ENCODE results near the gene SRRM3. TPM values are rescaled to one million over a fixed set of nuclear protein-coding genes. Genes with fewer than 3 reads are reported as not detected.
"Not testable (repeated sequence)": the region's sequence is repeated elsewhere in the genome, so short reads cannot be mapped to it uniquely, and the experiment has no call there.

SRRM3 gene
- polyA plus RNA-seq, 2 of the 4 experiments (the other 2 are of a cell fraction): 2.4 to 7.0 TPM

DNA sequence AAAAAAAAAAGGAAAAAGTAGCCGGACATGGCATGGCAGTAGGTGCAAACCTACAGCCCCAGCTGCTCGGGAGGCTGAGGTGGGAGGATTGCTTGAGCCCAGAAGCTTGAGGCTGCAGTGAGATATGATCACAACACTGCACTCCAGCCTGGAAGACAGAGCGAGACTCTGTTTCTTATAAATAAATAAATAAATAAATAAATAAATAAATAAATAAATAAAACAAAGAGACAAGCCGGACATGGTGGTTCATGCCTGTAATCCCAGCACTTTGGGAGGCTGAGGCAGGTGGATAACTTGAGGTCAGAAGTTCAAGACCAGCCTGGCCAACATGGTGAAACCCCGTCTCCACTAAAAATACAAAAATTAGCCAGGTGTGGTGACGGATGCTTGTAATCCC is 113.0 kb downstream of the SRRM3 start:
- POLR2A ChIA-PET: interaction anchor here (1.0 to 1.8 kb wide), 2 partner anchors 20 to 23 kb away, joined by 3 to 12 read pairs; no protein-coding TSS in a partner anchor
- not testable (repeated sequence) for DNase-seq (ENCODE audit: low read depth in 1 of 2, low spot score in 1 of 2); ATAC-seq; H3K4me3 ChIP-seq; H3K9me3 ChIP-seq; FAIRE-seq
- CTCF ChIA-PET: interaction anchor here (0.6 to 27.1 kb wide), 32 partner anchors 10 to 1260 kb away, joined by 3 to 764 read pairs (median 6); partner anchors contain the start of genes HSPB1 and SRRM3
- peak overlapping the region; percentile 63; the same call in 2 of the 3 replicates for H3K4me2 ChIP-seq
- H3K4me1 ChIP-seq: peaks cover 33% of the 10 kb centered on the region
- peak overlapping the region; percentile 76 to 83 for H3K27ac ChIP-seq
- TF ChIP-seq ZC3H11A (IDR thresholded peaks at IDR 0.05): peak; percentile 98
- 65% methylated on average over 6 of the region's 6 CpGs for WGBS (ENCODE audit: missing lambda C conversion rate)

DNA sequence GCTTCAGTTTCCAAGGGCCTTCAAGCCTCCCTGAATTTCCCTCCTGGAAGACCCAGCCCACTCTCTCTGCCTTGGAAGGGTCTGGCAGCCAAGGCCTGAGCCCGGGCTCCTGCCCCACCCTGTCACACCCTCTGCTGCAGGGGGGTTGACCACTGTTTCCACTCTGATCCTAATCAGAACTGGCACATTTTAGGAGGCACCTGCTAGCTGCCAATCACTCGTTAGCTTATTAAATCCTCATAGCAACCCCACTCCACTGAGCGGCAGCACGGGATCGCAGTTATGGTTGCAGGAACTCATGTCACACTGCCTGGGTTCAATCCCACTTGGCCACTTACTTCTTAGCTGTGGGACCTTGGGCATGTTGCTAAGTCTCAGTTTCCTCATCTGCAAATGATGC is 113.7 kb downstream of the SRRM3 start:
- Histone ChIP-seq H3K27ac (peak overlapping the region in 1 of 2 experiments; percentile 56; a peak in 2 of 6 replicates), H3K4me1 (peaks cover 36% of the 10 kb centered on the region), H3K4me3 (no peak overlapping the region), H3K4me2 (no peak overlapping the region), H3K9me3 (no peaks in the 10 kb centered on the region)
- CTCF ChIA-PET: interaction anchor here (0.6 to 27.1 kb wide), 14 partner anchors 9 to 146 kb away, joined by 3 to 764 read pairs (median 12); partner anchors contain the start of gene HSPB1
- DNase-seq (ENCODE audit: low read depth in 1 of 2, low spot score in 1 of 2) (no peak), ATAC-seq (no peak), FAIRE-seq (no peak)
- TF ChIP-seq TP53 (CRISPR knock-in tag; IDR thresholded peaks at IDR 0.05): no peak
- no peak for TF ChIP-seq JUNB (IDR thresholded peaks at IDR 0.05)
- TF ChIP-seq ZC3H11A (IDR thresholded peaks at IDR 0.05): no peak
- TF ChIP-seq, protein P1, sequence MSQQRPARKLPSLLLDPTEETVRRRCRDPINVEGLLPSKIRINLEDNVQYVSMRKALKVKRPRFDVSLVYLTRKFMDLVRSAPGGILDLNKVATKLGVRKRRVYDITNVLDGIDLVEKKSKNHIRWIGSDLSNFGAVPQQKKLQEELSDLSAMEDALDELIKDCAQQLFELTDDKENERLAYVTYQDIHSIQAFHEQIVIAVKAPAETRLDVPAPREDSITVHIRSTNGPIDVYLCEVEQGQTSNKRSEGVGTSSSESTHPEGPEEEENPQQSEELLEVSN (IDR thresholded peaks at IDR 0.05; ENCODE audit: borderline replicate concordance, low read depth): no peak
- no peak for TF ChIP-seq RARB (CRISPR knock-in tag; IDR thresholded peaks at IDR 0.05)
- TF ChIP-seq MAZ (IDR thresholded peaks at IDR 0.05; ENCODE audit: borderline replicate concordance, low read depth, low read length): no peak
- TF ChIP-seq CHD4 (IDR thresholded peaks at IDR 0.05; ENCODE audit: borderline replicate concordance): no peak
- TF ChIP-seq, protein P2, sequence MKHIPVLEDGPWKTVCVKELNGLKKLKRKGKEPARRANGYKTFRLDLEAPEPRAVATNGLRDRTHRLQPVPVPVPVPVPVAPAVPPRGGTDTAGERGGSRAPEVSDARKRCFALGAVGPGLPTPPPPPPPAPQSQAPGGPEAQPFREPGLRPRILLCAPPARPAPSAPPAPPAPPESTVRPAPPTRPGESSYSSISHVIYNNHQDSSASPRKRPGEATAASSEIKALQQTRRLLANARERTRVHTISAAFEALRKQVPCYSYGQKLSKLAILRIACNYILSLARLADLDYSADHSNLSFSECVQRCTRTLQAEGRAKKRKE (CRISPR knock-in tag; IDR thresholded peaks at IDR 0.05; ENCODE audit: low read depth): no peak
- TF ChIP-seq, protein P3, sequence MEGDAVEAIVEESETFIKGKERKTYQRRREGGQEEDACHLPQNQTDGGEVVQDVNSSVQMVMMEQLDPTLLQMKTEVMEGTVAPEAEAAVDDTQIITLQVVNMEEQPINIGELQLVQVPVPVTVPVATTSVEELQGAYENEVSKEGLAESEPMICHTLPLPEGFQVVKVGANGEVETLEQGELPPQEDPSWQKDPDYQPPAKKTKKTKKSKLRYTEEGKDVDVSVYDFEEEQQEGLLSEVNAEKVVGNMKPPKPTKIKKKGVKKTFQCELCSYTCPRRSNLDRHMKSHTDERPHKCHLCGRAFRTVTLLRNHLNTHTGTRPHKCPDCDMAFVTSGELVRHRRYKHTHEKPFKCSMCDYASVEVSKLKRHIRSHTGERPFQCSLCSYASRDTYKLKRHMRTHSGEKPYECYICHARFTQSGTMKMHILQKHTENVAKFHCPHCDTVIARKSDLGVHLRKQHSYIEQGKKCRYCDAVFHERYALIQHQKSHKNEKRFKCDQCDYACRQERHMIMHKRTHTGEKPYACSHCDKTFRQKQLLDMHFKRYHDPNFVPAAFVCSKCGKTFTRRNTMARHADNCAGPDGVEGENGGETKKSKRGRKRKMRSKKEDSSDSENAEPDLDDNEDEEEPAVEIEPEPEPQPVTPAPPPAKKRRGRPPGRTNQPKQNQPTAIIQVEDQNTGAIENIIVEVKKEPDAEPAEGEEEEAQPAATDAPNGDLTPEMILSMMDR (IDR thresholded peaks at IDR 0.05): no peak
- no peak for TF ChIP-seq HEYL (CRISPR knock-in tag; IDR thresholded peaks at IDR 0.05)
- WGBS (ENCODE audit: missing lambda C conversion rate): 90% methylated on average over 5 of the region's 5 CpGs
- POLR2A ChIA-PET: interaction anchor here (0.6 to 1.8 kb wide), 2 partner anchors 24 to 137 kb away, joined by 3 to 12 read pairs; no protein-coding TSS in a partner anchor

DNA sequence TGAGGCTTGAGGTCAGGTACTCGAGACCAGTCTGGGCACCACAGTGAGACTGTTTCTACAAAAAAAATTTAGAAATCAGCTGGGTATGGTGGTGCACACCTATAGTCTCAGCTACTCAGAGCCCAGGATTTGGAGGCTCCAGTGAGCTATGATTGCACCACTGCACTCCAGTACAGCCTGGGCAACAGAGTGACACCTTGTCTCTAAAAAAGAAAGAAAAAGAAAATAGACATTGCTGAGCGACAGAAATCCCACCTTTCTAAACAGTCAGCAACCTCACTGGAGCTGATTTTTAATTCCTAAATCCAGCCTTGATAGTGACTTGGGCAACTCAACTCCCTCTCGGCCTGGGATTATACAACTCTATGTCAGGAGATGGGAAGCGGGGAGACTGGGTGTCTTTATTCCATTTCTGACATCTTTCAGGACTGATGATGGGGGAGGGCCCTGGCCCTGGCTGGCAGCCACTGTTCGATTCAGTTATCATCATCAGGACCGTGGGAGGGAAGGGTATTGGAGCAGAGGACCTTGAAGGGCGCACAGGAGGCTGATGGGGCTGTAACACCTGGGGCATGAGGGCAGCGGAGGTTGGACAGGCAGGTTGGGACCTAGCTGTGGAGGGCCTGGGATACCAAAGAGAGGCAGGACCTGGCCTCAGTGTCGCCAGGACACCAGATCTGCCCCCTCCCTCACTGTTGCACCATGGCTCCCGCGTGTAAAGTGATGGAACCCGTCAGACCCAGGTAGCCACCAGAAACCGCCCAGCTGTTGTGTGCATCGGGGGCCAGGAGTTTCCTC is 115.5 kb downstream of the SRRM3 start:
- peak overlapping the region; percentile 85 to 94 for H3K27ac ChIP-seq
- POLR2A ChIA-PET: interaction anchor here (0.6 to 2.8 kb wide), 13 partner anchors 9 to 149 kb away, joined by 3 to 23 read pairs (median 5); partner anchors contain the start of genes HSPB1 and YWHAG
- FAIRE-seq: no peak
- H3K4me2 ChIP-seq: peak overlapping the region; percentile 79
- CTCF ChIA-PET: interaction anchor here (0.8 to 27.1 kb wide), 7 partner anchors 14 to 150 kb away, joined by 3 to 764 read pairs (median 75); partner anchors contain the start of genes HSPB1 and YWHAG
- WGBS (ENCODE audit: missing lambda C conversion rate): 74% methylated on average over 14 of the region's 14 CpGs
- TF ChIP-seq TP53 (CRISPR knock-in tag; IDR thresholded peaks at IDR 0.05) (no peak), CHD4 (IDR thresholded peaks at IDR 0.05; ENCODE audit: borderline replicate concordance) (no peak), CBX8 (IDR thresholded peaks at IDR 0.05) (no peak)
- no peaks in the 10 kb centered on the region for H3K9me3 ChIP-seq
- H3K4me1 ChIP-seq: peaks cover 28% of the 10 kb centered on the region
- ATAC-seq: peak in 1 of 2 experiments; percentile 3; a peak in 3 of 6 replicates
- H3K4me3 ChIP-seq: peak overlapping the region; percentile 55
- no peak for DNase-seq (ENCODE audit: low read depth in 1 of 2, low spot score in 1 of 2)
